PC-9 (cell line): ENCODE data around the gene ATP8A1. TPM values are rescaled to one million over a fixed set of nuclear protein-coding genes. Genes with fewer than 3 reads are reported as not detected.
"Not testable (repeated sequence)": the region's sequence is repeated elsewhere in the genome, so short reads cannot be mapped to it uniquely, and the experiment has no call there.

ENCODE experiments used
- BruUV-seq: library from RNA; stranded (reverse); fragments of 400-500 nt; replicated peaks from 2 replicates; lab custom pipeline; 2021; lab: Mats Ljungman, UMichigan
- CTCF ChIA-PET: fragments of 300-600 bp; sonication (Branson Sonifier 250); formaldehyde crosslinking; loops from one replicate; lab custom pipeline; 2022; ENCODE audit warnings: antibody characterized with exemption; lab: Charles Lee
- POLR2A ChIA-PET: fragments of 300-600 bp; sonication (Branson Sonifier 250); formaldehyde crosslinking; loops from one replicate; lab custom pipeline; 2022; ENCODE audit warnings: antibody characterized with exemption; ENCODE audit not compliant: unreplicated experiment; lab: Charles Lee
- DNase-seq, 2 experiments: peaks; one replicate each; pipeline versions ENCODE4 v3.0.0 to v3.0.0-alpha.2; 2015 to 2022; ENCODE audit warnings: mixed read lengths in 1 of 2
- H2AFZ ChIP-seq: fragments of 200-600 bp; sonication (generic); 2 replicates; pipeline ENCODE4 v1.8.1; 2017; ENCODE audit warnings: antibody characterized with exemption
- H3F3A ChIP-seq: fragments of 200-600 bp; sonication (generic); 2 replicates; pipeline ENCODE4 v1.8.1; 2017; ENCODE audit warnings: antibody characterized with exemption, mild to moderate bottlenecking, low read depth; ENCODE audit not compliant: insufficient read depth
- H3K27ac ChIP-seq: fragments of 200-600 bp; sonication (generic); 2 replicates; pipeline ENCODE4 v1.6.1; 2016; ENCODE audit warnings: mixed run types
- H3K27me3 ChIP-seq: fragments of 200-600 bp; sonication (generic); 2 replicates; pipeline ENCODE4 v1.6.1; 2016; ENCODE audit warnings: low read depth, mixed run types; ENCODE audit not compliant: insufficient read depth
- H3K36me3 ChIP-seq: fragments of 200-600 bp; sonication (generic); 2 replicates; pipeline ENCODE4 v1.6.1; 2016; ENCODE audit warnings: low read depth, mixed run types
- H3K4me1 ChIP-seq: fragments of 200-600 bp; sonication (generic); replicated peaks from 2 replicates; pipeline ENCODE4 v1.6.1; 2016; ENCODE audit warnings: mixed run types; ENCODE audit not compliant: insufficient read depth
- H3K4me2 ChIP-seq: fragments of 200-600 bp; sonication (generic); 2 replicates; pipeline ENCODE4 v1.6.1; 2017; ENCODE audit warnings: mixed run types
- H3K4me3 ChIP-seq: fragments of 200-600 bp; sonication (generic); 2 replicates; pipeline ENCODE4 v1.6.1; 2016; ENCODE audit warnings: mixed run types
- H3K79me2 ChIP-seq: fragments of 200-600 bp; sonication (generic); 2 replicates; pipeline ENCODE4 v1.6.1; 2017; ENCODE audit warnings: low read depth, mixed run types
- H3K9me2 ChIP-seq: fragments of 200-600 bp; sonication (generic); 2 replicates; pipeline ENCODE4 v1.8.1; 2017; ENCODE audit warnings: mild to moderate bottlenecking; ENCODE audit not compliant: insufficient read depth
- H3K9me3 ChIP-seq: fragments of 200-600 bp; sonication (generic); 2 replicates; pipeline ENCODE4 v1.8.1; 2016; ENCODE audit warnings: low read depth; ENCODE audit not compliant: insufficient read depth
- H4K20me1 ChIP-seq: fragments of 200-600 bp; sonication (generic); 2 replicates; pipeline ENCODE4 v1.8.1; 2017; ENCODE audit not compliant: insufficient read depth
- EZH2 ChIP-seq: fragments of 200-600 bp; sonication (generic); IDR thresholded peaks from 2 replicates; pipeline ENCODE4 v1.8.0; 2017; ENCODE audit warnings: antibody characterized with exemption, low read depth
- intact Hi-C: fragments of 100-400 bp; cut with micrococcal nuclease; formaldehyde crosslinking; loops from one replicate; pipeline ENCODE4 v1.10.0; 2022; ENCODE audit not compliant: unreplicated experiment
- total RNA-seq: library from RNA; stranded (reverse); gene quantifications from 2 replicates; pipeline ENCODE4 v1.2.3, GENCODE V29; 2021
- TF ChIP-seq, protein P1 (sequence below): fragments of 200-600 bp; sonication (generic); conservative IDR thresholded peaks from 2 replicates; pipeline ENCODE4 v1.6.1; 2017; ENCODE audit warnings: mixed run types, antibody characterized with exemption, mild to moderate bottlenecking, moderate library complexity

Gene ATP8A1
- total RNA-seq, 1 experiment from 2014 or later = not detected

DNA sequence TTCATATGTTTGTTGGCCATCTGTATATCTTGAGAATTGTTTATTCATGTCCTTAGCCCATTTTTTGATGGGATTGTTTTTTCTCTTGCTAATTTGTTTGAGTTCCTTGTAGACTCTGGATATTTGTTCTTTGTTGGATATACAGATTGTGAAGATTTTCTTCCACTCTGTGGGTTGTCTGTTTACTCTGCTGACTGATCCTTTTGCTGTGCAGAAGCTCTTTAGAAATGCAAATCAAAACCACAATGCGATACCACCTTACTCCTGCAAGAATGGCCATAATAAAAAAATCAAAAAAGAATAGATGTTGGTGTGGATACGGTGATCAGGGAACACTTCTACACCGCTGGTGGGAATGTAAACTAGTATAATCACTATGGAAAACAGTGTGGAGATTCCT is 189.1 kb downstream of the ATP8A1 start:
- H3K4me1 ChIP-seq, H3K4me3 ChIP-seq, H4K20me1 ChIP-seq, H3F3A ChIP-seq, POLR2A ChIA-PET, DNase-seq, intact Hi-C loops, H3K27ac ChIP-seq, H3K9me2 ChIP-seq, H3K79me2 ChIP-seq, H3K36me3 ChIP-seq, H3K27me3 ChIP-seq, BruUV-seq, CTCF ChIA-PET, H2AFZ ChIP-seq, H3K9me3 ChIP-seq, H3K4me2 ChIP-seq: not testable (repeated sequence)

DNA sequence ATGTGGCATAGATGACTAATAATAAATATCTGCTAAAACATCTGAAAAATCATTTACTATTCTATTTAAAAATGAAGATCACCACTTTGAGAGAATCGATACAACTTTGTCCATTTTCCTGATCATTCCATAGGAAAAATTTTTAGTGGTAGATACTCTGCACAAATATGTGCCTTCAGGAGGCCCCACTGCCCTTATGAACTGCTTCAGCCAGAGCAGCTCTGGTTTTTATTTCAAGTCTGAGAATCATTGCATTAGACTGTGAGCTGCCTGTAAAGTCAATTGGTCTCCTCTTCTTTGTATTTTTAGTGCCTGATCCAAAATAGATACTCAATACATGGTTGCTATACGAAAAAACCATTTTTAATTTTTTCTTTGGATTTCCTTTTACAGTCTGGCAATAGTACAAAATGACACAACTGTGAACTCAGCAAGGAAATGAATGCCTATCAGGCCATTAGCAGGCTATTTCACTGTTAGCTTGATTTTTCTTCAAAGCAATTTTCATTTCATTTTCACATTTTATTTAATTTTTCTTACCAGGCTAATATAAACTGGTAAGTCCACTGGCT is 190.5 kb downstream of the ATP8A1 start:
- no peaks in the 10 kb centered on the region for H3F3A ChIP-seq
- H3K36me3 ChIP-seq = no peaks in the 10 kb centered on the region
- no TSS peak for BruUV-seq
- H3K4me2 ChIP-seq = no peak overlapping the region
- no peaks in the 10 kb centered on the region for H3K9me2 ChIP-seq
- intact Hi-C loops = no loop called here
- CTCF ChIA-PET = no interaction called here
- no peak for DNase-seq
- no peaks in the 10 kb centered on the region for H3K27me3 ChIP-seq
- no peaks in the 10 kb centered on the region for H3K79me2 ChIP-seq
- POLR2A ChIA-PET = no interaction called here
- H3K4me1 ChIP-seq = no peaks in the 10 kb centered on the region
- H4K20me1 ChIP-seq = no peaks in the 10 kb centered on the region
- TF ChIP-seq, protein P1, sequence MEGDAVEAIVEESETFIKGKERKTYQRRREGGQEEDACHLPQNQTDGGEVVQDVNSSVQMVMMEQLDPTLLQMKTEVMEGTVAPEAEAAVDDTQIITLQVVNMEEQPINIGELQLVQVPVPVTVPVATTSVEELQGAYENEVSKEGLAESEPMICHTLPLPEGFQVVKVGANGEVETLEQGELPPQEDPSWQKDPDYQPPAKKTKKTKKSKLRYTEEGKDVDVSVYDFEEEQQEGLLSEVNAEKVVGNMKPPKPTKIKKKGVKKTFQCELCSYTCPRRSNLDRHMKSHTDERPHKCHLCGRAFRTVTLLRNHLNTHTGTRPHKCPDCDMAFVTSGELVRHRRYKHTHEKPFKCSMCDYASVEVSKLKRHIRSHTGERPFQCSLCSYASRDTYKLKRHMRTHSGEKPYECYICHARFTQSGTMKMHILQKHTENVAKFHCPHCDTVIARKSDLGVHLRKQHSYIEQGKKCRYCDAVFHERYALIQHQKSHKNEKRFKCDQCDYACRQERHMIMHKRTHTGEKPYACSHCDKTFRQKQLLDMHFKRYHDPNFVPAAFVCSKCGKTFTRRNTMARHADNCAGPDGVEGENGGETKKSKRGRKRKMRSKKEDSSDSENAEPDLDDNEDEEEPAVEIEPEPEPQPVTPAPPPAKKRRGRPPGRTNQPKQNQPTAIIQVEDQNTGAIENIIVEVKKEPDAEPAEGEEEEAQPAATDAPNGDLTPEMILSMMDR = no peak
- no peak for TF ChIP-seq EZH2
- H3K27ac ChIP-seq = no peak overlapping the region
- no peak overlapping the region for H3K4me3 ChIP-seq
- no peaks in the 10 kb centered on the region for H3K9me3 ChIP-seq
- H2AFZ ChIP-seq = no peak overlapping the region

DNA sequence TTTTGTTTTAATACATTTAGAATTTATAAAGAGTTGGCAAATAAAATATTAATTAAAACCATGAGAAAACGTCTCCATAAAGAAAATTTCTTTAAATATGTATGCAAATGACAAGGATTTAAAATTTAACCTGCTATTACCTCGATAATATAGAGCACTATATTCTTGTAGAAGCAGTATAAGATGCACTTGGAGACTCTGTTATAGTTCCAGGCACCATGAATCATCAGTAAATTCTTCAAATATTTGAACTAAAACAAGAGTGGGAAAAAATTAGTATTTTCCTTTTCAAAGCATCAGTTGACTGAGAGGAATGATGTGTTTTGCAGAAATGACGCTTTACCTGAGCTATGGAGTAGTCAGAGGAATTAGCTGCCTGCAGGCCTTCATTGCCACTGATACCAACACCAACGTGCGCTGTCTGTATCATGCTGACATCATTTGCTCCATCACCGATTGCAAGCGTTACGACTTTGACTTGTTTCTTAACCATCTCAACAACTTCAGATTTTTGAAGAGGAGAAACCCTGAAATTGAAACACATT is 192.3 kb downstream of the ATP8A1 start:
- Histone ChIP-seq H4K20me1 (no peaks in the 10 kb centered on the region), H3K9me3 (no peaks in the 10 kb centered on the region), H3F3A (no peaks in the 10 kb centered on the region), H3K9me2 (no peaks in the 10 kb centered on the region), H3K4me1 (no peaks in the 10 kb centered on the region), H3K4me3 (no peak overlapping the region), H3K4me2 (no peak overlapping the region), H3K27ac (no peak overlapping the region), H2AFZ (no peak overlapping the region), H3K36me3 (no peaks in the 10 kb centered on the region), H3K79me2 (no peaks in the 10 kb centered on the region), H3K27me3 (no peaks in the 10 kb centered on the region)
- no peak for DNase-seq
- ChIA-PET CTCF (no interaction called here), POLR2A (no interaction called here)
- no peak for TF ChIP-seq EZH2
- TF ChIP-seq, protein P1 = no peak
- intact Hi-C loops = no loop called here
- no TSS peak for BruUV-seq

DNA sequence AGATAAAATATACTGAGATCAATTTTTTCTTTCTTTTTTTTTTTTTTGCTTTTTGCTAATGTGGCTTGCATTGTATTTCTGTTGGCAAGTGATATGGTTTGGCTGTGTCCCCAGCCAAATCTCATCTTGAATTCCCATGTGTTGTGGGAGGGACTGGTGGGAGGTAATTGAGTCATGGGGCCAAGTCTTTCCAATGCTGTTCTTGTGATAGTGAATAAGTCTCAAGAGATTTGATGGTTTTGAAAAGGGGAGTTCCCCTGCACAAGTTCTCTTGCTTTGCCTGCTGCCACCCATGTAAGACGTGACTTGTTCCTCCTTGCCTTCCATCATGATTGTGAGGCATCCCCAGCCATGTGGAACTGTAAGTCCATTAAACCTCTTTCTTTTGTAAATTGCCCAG is 195.7 kb downstream of the ATP8A1 start:
- H3K36me3 ChIP-seq, H3K9me2 ChIP-seq, H3K27ac ChIP-seq, H4K20me1 ChIP-seq, H3K9me3 ChIP-seq, H3F3A ChIP-seq, H3K79me2 ChIP-seq, BruUV-seq, H3K4me1 ChIP-seq, H2AFZ ChIP-seq, H3K4me2 ChIP-seq, intact Hi-C loops, H3K27me3 ChIP-seq, DNase-seq, H3K4me3 ChIP-seq, CTCF ChIA-PET: not testable (repeated sequence)
- POLR2A ChIA-PET = interaction anchor here (0.6 kb wide), 1 partner anchor 11 kb away, joined by 8 read pairs; no protein-coding TSS in a partner anchor
